GM21367 (cell line): Measurements from ENCODE around the gene HTATSF1.

Source experiments
- ATAC-seq: cut with Tn5 transposase; IDR thresholded peaks from one replicate; pipeline ENCODE4 v1.9.1; 2021; ENCODE audit not compliant: unreplicated experiment

The HTATSF1 gene

GRCh38 chrX:136496186-136496763 is 1.1 kb upstream of the HTATSF1 start:
- no peak for ATAC-seq

GRCh38 chrX:136496764-136497555 is 432 bp upstream of the HTATSF1 start:
- ATAC-seq = peak; percentile 72

- no peak for ATAC-seq
These were observed 21.7 kb downstream of the HTATSF1 start for GRCh38 chrX:136519069-136519468.

GRCh38 chrX:136523770-136524169 is 26.4 kb downstream of the HTATSF1 start:
- ATAC-seq = no peak

GRCh38 chrX:136525738-136526606 is 28.6 kb downstream of the HTATSF1 start:
- ATAC-seq = no peak

- ATAC-seq = no peak
These were observed 31.4 kb downstream of the HTATSF1 start for GRCh38 chrX:136528645-136529315.

- no peak for ATAC-seq
These were observed 32.4 kb downstream of the HTATSF1 start for GRCh38 chrX:136529795-136530194.

GRCh38 chrX:136531951-136532350 is 34.6 kb downstream of the HTATSF1 start, which contains the start of gene VGLL1:
VGLL1 (plus strand) TSS chrX:136532215; CDS start chrX:136536021, 3,806 bp downstream.
- ATAC-seq = no peak

GRCh38 chrX:136534131-136534530 is 36.7 kb downstream of the HTATSF1 start:
- no peak for ATAC-seq

GRCh38 chrX:136538811-136539210 is 41.4 kb downstream of the HTATSF1 start:
- no peak for ATAC-seq

- no peak for ATAC-seq
These were observed 42.8 kb downstream of the HTATSF1 start for GRCh38 chrX:136540226-136540625.

GRCh38 chrX:136541294-136541693 is 43.9 kb downstream of the HTATSF1 start:
- no peak for ATAC-seq

- ATAC-seq = no peak
These were observed 44.9 kb downstream of the HTATSF1 start for GRCh38 chrX:136542281-136542680.

GRCh38 chrX:136546371-136546781 is 49.0 kb downstream of the HTATSF1 start:
- ATAC-seq = no peak

- no peak for ATAC-seq
These were observed 51.8 kb downstream of the HTATSF1 start for GRCh38 chrX:136549226-136549625.

- no peak for ATAC-seq
These were observed 54.0 kb downstream of the HTATSF1 start for GRCh38 chrX:136551410-136551809.

GRCh38 chrX:136555694-136556093 is 58.3 kb downstream of the HTATSF1 start:
- no peak for ATAC-seq
